ENCODE measurements around the gene ANKRD11. TPM values are rescaled to one million over a fixed set of nuclear protein-coding genes. Genes with fewer than 3 reads are reported as not detected.

The ANKRD11 gene
- total RNA-seq, 1 donor from 2014 or later: 178 TPM

GRCh38 chr16:89512453-89512852, 22.1 kb upstream of the ANKRD11 start:
- DNase-seq (ENCODE audit: low spot score, unreplicated experiment): no peak
- peaks cover 2% of the 10 kb centered on the region for H3K4me1 Mint-ChIP-seq (ENCODE audit: low read depth)
- peaks cover 13% of the 10 kb centered on the region for H3K36me3 Mint-ChIP-seq (ENCODE audit: insufficient read depth)
- no peak overlapping the region for H3K27ac Mint-ChIP-seq
- no peak overlapping the region for H3K4me3 Mint-ChIP-seq (ENCODE audit: low read depth)
- no peak for TF ChIP-seq CTCF (IDR thresholded peaks at IDR 0.05; ENCODE audit: unreplicated experiment)
- H3K9me3 Mint-ChIP-seq (ENCODE audit: low read depth): no peaks in the 10 kb centered on the region
- H3K27me3 Mint-ChIP-seq: no peaks in the 10 kb centered on the region

DNA sequence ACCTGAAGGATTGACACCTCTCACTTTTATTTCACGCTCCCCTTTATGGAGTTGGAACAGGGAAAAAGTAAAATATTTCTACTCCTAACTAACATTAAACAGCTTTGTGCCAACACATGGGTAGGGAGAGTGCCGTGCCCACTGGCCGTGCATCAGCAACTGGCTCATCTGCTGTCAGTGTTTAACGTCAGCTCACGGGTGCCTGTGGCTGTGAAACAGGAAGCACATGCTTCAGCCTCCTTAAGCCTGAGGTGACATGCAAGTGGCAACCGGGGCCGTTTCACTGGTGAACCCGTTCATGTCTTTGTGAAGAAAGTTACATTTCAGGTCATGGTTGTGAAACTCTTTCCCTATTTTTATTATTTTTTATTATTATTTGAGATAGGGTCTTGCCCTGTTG, 21.0 kb upstream of the ANKRD11 start:
- peak overlapping the region; percentile 69 for H3K27ac Mint-ChIP-seq
- no peaks in the 10 kb centered on the region for H3K9me3 Mint-ChIP-seq (ENCODE audit: low read depth)
- TF ChIP-seq CTCF (IDR thresholded peaks at IDR 0.05; ENCODE audit: unreplicated experiment): no peak
- peaks cover 7% of the 10 kb centered on the region for H3K36me3 Mint-ChIP-seq (ENCODE audit: insufficient read depth)
- H3K4me1 Mint-ChIP-seq (ENCODE audit: low read depth): peaks cover 5% of the 10 kb centered on the region
- H3K4me3 Mint-ChIP-seq (ENCODE audit: low read depth): no peak overlapping the region
- no peak for DNase-seq (ENCODE audit: low spot score, unreplicated experiment)
- no peaks in the 10 kb centered on the region for H3K27me3 Mint-ChIP-seq

DNA sequence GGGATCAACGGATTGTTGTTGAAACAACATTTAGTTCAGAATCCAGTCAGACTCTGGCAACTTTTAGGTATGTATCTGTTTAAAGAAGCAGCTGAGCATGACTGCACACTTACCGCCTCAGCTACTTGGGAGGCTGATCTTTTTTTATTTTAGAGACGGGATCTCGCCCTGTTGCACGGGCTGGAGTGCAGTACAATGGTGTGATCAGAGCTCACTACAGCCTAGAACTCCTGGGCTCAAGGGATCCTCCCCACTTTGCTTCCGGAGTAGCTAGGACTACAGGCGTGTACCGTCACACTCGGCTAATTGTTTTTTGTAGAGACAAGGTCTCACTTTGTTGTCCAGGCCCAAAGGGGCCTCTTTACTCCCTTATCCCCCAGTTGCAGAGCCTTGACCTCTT, 20.2 kb upstream of the ANKRD11 start:
- TF ChIP-seq CTCF (IDR thresholded peaks at IDR 0.05; ENCODE audit: unreplicated experiment): no peak
- peaks cover 7% of the 10 kb centered on the region for H3K36me3 Mint-ChIP-seq (ENCODE audit: insufficient read depth)
- H3K27ac Mint-ChIP-seq: no peak overlapping the region
- no peak overlapping the region for H3K4me3 Mint-ChIP-seq (ENCODE audit: low read depth)
- DNase-seq (ENCODE audit: low spot score, unreplicated experiment): no peak
- no peaks in the 10 kb centered on the region for H3K9me3 Mint-ChIP-seq (ENCODE audit: low read depth)
- H3K4me1 Mint-ChIP-seq (ENCODE audit: low read depth): peaks cover 5% of the 10 kb centered on the region
- no peaks in the 10 kb centered on the region for H3K27me3 Mint-ChIP-seq

DNA sequence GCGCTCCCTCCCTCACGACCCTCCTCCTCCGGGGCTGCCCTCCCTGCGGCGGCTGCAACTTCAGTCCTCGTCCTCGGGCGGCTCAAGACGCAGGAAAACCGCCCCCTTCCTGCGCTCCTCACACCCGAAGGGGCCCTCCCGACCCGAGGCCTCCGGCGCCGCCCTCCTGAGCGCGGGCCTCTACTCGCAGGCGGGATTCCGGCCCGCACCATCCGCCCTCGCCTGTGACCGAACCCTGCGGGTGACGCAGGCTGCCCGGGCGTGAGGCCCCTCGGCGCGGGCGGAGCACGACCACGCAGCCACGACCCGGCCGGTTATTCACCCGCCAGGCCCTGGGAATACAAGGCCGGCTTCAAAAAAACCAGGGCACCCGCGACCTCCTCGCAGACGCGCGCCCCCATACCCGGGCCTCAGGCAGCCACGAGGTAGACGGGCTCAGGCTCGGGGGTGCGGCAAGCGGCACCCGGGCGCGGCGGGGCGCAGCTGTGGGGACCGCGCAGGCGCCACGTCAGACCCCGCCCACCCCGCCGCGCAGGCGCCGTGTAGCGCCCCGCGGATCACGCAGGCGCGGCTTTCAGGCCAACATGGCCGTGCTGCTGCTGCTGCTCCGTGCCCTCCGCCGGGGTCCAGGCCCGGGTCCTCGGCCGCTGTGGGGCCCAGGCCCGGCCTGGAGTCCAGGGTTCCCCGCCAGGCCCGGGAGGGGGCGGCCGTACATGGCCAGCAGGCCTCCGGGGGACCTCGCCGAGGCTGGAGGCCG, 17.7 kb upstream of the ANKRD11 start, which contains the start of gene SPG7:
TSS of gene SPG7 (plus strand) at position 570 of the 757 bp plus-strand sequence. CDS start at position 585, 15 bp downstream.
- peaks cover 7% of the 10 kb centered on the region for H3K4me1 Mint-ChIP-seq (ENCODE audit: low read depth)
- H3K27ac Mint-ChIP-seq: peak within 1 kb of the TSS; percentile 97
- no peak for TF ChIP-seq CTCF (IDR thresholded peaks at IDR 0.05; ENCODE audit: unreplicated experiment)
- no peaks in the 10 kb centered on the region for H3K9me3 Mint-ChIP-seq (ENCODE audit: low read depth)
- peaks cover 2% of the 10 kb centered on the region for H3K36me3 Mint-ChIP-seq (ENCODE audit: insufficient read depth)
- peak within 1 kb of the TSS; percentile 93 for H3K4me3 Mint-ChIP-seq (ENCODE audit: low read depth)
- no peaks in the 10 kb centered on the region for H3K27me3 Mint-ChIP-seq
- DNase-seq (ENCODE audit: low spot score, unreplicated experiment): peak; percentile 83

DNA sequence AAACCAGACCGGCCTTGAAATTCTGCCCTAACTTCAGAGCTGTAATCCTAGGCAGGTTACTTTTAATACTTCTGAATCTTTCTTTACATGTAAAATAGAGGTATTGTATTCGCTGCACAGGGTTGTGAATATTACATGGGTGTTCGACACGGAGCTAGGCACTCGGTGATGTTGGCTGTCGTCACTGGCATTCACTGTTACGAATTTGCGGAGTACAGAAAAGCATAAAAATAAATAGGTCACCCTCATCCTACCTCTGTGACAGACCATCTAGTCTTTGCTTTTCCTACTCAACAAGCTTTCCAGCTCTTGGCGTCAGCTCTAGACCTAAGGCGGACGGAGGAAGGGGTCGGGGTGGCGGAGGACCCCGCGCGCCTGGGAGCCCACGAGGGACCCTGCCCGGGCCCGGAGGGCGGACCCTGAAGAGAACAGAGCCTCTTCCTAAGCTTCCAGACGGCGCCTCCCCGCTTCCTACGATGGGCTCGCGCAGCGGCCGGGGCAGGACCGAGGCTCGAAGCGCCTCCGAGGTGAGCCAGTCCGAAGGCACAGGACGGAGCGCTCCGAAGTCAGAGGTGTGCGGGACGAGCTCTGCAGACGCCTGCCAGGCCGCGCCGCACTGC, 17.0 kb upstream of the ANKRD11 start:
- no peak for DNase-seq (ENCODE audit: low spot score, unreplicated experiment)
- Mint-ChIP-seq H3K9me3 (ENCODE audit: low read depth) (no peaks in the 10 kb centered on the region), H3K4me1 (ENCODE audit: low read depth) (peaks cover 10% of the 10 kb centered on the region), H3K36me3 (ENCODE audit: insufficient read depth) (no peaks in the 10 kb centered on the region), H3K27ac (no peak overlapping the region), H3K4me3 (ENCODE audit: low read depth) (peak overlapping the region; percentile 67), H3K27me3 (no peaks in the 10 kb centered on the region)
- TF ChIP-seq CTCF (IDR thresholded peaks at IDR 0.05; ENCODE audit: unreplicated experiment): no peak

All from progenitor cell of endocrine pancreas (in vitro differentiated cells).